Colonic mucosa (tissue), 4 donors: ENCODE measurements around the gene LARGE2. TPM values are rescaled to one million over a fixed set of nuclear protein-coding genes. Genes with fewer than 3 reads are reported as not detected.

Experiments used
- DNase-seq: peaks from one replicate; pipeline ENCODE4 v3.0.0-alpha.2; 2020
- H3K27ac ChIP-seq: fragments of 200-600 bp; one replicate; pipeline ENCODE4 v1.8.0; 2021
- H3K27me3 ChIP-seq: fragments of 200-600 bp; one replicate; pipeline ENCODE4 v1.8.0; 2021
- H3K36me3 ChIP-seq: fragments of 200-600 bp; one replicate; pipeline ENCODE4 v1.8.0; 2021
- H3K4me1 ChIP-seq: fragments of 200-600 bp; one replicate; pipeline ENCODE4 v1.8.0; 2021; ENCODE audit warnings: mild to moderate bottlenecking
- H3K4me3 ChIP-seq: fragments of 200-600 bp; one replicate; pipeline ENCODE4 v1.8.0; 2021
- H3K9ac ChIP-seq, 2 donors: one replicate each; pipeline ENCODE4 v1.7.0; 2013; ENCODE audit warnings: control low read depth in 2 of 2, low read depth in 2 of 2, low read length in 2 of 2
- H3K9me3 ChIP-seq: fragments of 200-600 bp; one replicate; pipeline ENCODE4 v1.8.0; 2021
- intact Hi-C: fragments of 100-400 bp; cut with DNase I; formaldehyde crosslinking; loops from one replicate; pipeline ENCODE4 v1.14.1; 2022
- total RNA-seq, 2 donors: library from RNA; stranded (reverse); fragmentation: NEBNext Ultra II Directional in 1 of 2; extraction: Animal tissue kit (Norgen Biotek cat#: 25700) in 1 of 2; gene quantifications; one replicate each; pipeline ENCODE4 v1.2.1, GENCODE V29; 2021
- TF ChIP-seq, protein P1 (sequence below): fragments of 200-600 bp; IDR thresholded peaks from one replicate; pipeline ENCODE4 v1.8.0; 2022; ENCODE audit warnings: antibody characterized with exemption, mild to moderate bottlenecking
- donor health status: healthy.
- donor health status: DM: no; HTN: no; CAD: no.
- donor health status: DM: no; HTN: no; CAD: no.

The LARGE2 gene
- total RNA-seq, 2 donors from 2014 or later: 4.1 to 7.5 TPM

DNA sequence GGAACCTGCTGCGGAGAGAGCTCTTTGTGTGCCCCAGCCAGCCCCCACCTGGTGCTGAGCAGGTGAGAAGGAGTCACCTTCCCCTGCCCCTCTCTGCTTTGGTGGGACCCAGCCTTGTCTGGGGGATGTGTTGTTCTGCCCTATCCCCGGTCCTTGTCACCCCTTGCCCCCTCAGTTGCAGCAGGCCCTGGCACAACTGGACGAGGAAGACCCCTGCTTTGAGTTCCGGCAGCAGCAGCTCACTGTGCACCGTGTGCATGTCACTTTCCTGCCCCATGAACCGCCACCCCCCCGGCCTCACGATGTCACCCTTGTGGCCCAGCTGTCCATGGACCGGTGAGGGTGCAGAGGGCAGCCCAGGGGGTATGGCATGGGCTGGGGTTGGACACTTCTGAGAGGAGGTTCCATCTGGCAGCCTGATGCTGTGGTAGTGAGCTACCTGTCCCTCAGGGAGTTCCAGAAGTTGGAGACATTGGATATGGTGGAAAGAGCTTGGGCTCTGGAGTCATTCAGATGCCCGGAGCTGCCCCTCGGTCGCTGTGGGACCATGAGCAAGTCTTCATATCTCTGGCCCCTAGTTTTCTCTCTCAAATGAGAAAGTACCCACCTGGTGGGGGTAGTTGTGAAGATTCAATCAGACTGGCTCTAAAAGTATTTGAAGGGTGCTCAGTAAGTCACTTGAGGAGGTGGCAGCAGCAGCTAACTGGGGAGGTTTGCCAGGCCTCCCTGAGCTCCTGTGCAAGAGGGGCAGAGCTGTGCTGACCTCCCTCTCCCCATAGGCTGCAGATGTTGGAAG, 4.3 kb downstream of the LARGE2 start:
- Histone ChIP-seq H3K36me3 (no peaks in the 10 kb centered on the region), H3K27me3 (peaks cover 17% of the 10 kb centered on the region), H3K4me3 (no peak overlapping the region), H3K27ac (no peak overlapping the region), H3K9me3 (no peaks in the 10 kb centered on the region), H3K4me1 (peaks cover 4% of the 10 kb centered on the region), H3K9ac (no peak overlapping the region)
- no peak for DNase-seq
- TF ChIP-seq, protein P1, sequence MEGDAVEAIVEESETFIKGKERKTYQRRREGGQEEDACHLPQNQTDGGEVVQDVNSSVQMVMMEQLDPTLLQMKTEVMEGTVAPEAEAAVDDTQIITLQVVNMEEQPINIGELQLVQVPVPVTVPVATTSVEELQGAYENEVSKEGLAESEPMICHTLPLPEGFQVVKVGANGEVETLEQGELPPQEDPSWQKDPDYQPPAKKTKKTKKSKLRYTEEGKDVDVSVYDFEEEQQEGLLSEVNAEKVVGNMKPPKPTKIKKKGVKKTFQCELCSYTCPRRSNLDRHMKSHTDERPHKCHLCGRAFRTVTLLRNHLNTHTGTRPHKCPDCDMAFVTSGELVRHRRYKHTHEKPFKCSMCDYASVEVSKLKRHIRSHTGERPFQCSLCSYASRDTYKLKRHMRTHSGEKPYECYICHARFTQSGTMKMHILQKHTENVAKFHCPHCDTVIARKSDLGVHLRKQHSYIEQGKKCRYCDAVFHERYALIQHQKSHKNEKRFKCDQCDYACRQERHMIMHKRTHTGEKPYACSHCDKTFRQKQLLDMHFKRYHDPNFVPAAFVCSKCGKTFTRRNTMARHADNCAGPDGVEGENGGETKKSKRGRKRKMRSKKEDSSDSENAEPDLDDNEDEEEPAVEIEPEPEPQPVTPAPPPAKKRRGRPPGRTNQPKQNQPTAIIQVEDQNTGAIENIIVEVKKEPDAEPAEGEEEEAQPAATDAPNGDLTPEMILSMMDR: no peak
- intact Hi-C loops: no loop called here

DNA sequence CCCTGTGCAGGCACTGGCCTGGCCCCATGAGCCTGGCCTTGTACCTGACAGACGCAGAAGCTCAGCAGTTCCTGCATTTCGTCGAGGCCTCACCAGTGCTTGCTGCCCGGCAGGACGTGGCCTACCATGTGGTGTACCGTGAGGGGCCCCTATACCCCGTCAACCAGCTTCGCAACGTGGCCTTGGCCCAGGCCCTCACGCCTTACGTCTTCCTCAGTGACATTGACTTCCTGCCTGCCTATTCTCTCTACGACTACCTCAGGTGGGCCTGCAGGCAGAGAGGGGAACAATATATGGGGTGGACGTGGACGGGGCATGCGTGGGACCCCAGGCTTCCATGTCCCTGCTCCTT, 4.9 kb downstream of the LARGE2 start:
- DNase-seq: peak; percentile 16
- intact Hi-C loops: no loop called here

DNA sequence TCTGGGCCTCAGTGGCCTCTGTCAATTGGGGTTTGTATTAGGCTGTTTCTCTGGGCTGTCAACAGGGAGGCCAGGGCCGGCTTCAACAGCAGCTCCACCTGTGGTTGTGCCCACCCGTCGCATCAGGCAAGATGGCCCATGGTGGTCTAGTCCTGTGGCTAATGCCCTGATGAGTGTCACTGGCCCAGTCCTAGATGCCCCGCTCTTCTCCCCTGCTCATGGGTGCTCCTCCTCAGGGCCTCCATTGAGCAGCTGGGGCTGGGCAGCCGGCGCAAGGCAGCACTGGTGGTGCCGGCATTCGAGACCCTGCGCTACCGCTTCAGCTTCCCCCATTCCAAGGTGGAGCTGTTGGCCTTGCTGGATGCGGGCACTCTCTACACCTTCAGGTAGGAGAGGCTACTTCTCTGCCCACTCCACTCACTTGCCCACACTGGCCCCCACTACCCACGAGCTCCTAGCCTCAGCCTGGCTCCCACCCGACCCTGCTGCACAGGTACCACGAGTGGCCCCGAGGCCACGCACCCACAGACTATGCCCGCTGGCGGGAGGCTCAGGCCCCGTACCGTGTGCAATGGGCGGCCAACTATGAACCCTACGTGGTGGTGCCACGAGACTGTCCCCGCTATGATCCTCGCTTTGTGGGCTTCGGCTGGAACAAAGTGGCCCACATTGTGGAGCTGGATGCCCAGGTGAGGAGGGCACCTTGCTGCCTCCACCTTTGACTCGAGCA, 5.4 kb downstream of the LARGE2 start:
- DNase-seq: no peak
- Histone ChIP-seq H3K36me3 (no peaks in the 10 kb centered on the region), H3K4me1 (no peaks in the 10 kb centered on the region), H3K27me3 (peaks cover 6% of the 10 kb centered on the region), H3K9ac (peak overlapping the region in 1 of 2 donors; percentile 8), H3K27ac (no peak overlapping the region), H3K4me3 (no peak overlapping the region), H3K9me3 (no peaks in the 10 kb centered on the region)
- intact Hi-C loops: no loop called here
- TF ChIP-seq, protein P1: no peak

More for the DNA sequence above, 4.9 kb downstream of the LARGE2 start:
- Histone ChIP-seq H3K4me1 (no peaks in the 10 kb centered on the region), H3K4me3 (no peak overlapping the region), H3K9me3 (no peaks in the 10 kb centered on the region), H3K27me3 (peaks cover 11% of the 10 kb centered on the region), H3K9ac (no peak overlapping the region), H3K36me3 (no peaks in the 10 kb centered on the region), H3K27ac (no peak overlapping the region)
- TF ChIP-seq, protein P1: no peak

DNA sequence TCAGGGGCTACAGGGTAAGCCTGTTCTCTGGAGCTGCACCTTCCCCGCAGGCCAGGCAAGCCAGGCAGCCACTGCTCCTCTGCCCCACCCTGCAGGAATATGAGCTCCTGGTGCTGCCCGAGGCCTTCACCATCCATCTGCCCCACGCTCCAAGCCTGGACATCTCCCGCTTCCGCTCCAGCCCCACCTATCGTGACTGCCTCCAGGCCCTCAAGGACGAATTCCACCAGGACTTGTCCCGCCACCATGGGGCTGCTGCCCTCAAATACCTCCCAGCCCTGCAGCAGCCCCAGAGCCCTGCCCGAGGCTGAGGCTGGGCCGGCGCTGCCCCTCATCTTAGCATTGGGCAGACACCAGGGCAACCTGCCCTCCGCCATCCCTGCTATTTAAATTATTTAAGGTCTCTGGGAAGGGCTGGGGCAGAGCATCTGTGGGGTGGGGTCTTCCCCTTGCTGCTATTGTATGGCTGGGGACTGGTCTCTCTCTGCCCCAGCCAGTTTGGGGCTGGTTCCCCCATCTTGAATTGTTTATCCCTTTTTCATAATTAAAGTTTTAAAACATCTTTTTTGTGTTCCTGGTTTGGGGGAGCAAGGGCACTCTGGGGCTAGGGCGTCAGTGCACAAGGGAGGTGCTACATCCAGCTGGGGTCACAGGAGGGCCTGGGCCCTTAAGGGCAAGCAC, 6.2 kb downstream of the LARGE2 start:
- TF ChIP-seq, protein P1: no peak
- Histone ChIP-seq H3K27ac (no peak overlapping the region), H3K9me3 (no peaks in the 10 kb centered on the region), H3K27me3 (no peaks in the 10 kb centered on the region), H3K36me3 (no peaks in the 10 kb centered on the region), H3K4me1 (no peaks in the 10 kb centered on the region), H3K4me3 (no peak overlapping the region), H3K9ac (no peak overlapping the region)
- no peak for DNase-seq
- intact Hi-C loops: no loop called here

DNA sequence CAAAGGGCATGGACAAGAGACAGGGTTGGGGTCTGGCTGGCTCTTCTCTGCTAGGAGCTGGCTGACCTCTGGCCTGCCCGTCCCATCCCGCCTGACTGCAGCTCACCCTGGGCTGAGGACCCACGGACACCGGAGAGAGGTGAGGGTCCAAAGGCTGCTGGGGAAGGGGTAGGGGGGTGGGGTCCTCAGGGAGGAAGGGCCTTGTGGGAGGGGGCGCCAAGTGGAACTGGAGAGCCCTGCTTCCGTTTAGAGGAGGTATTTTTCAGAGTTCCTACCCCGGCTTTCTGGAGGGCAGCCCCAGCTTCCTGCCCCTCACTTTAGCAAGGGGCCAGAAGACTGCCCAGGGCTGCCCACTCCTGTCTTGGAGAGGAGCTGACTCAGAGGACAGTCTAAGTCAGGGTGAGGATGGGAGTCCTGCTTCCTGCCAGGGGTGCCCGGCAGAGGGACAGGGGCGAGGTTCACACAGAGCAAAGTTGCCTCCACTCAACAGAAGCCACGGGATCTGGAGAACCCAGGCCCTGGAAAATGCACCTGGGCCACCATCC, 7.1 kb downstream of the LARGE2 start:
- Histone ChIP-seq H3K27ac (no peak overlapping the region), H3K9me3 (no peaks in the 10 kb centered on the region), H3K9ac (no peak overlapping the region), H3K4me3 (no peak overlapping the region), H3K27me3 (no peaks in the 10 kb centered on the region), H3K4me1 (no peaks in the 10 kb centered on the region), H3K36me3 (no peaks in the 10 kb centered on the region)
- intact Hi-C loops: no loop called here
- TF ChIP-seq, protein P1: no peak
- no peak for DNase-seq
